Stimulated activated CD4-positive, alpha-beta T cell treated with anti-CD3 and anti-CD28 coated beads, Interleukin-2, amount 100 ng/mL, for 48 hours (primary cell): ENCODE results near the gene C2orf66.

ENCODE experiments used
- DNase-seq, 2 donors: peaks; one replicate each; pipeline ENCODE4 v3.0.0-alpha.2; 2020

Gene C2orf66

DNA sequence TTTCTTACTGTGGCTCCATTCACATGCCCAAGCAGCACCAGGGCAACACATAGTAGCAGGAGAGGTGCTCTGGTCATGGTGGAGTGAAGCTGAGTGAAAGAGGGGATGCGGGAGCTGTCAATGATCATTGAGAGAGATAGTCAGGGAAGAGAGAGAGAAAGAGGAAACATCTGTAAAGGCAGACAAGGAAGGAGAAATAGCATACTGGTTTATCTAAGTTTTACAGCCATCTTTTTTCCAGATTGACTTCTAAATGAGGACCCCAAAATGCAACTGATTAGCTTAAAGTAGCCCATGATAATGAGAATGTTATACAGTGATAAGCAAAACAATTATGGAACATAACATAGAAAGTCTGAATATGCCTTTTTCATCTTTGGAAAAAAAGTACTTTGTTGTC is at the start of gene C2orf66:
Gene C2orf66, minus strand, starts transcription at position 96 of the 400 bp plus-strand sequence. Its CDS starts 19 bp downstream, at position 77.
- no peak for DNase-seq

DNA sequence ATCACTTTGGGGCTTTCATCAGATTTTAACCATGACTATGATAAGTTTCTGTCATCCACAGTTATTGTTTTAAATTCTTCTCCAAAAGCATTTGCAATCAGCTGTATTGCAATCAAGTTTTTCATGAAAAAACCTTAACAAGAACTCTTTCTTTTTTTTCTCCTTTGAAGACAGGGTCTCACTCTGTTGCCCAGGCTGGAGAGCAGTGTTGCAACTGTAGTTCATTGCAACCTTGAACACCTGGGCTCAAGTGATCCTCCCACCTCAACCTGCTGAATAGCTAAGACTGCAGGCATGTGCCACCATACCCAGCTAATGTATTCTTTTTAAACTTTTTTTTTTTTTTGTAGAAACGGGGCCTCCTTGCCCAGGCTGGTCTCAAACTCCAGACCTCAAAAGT is 45.5 kb upstream of the C2orf66 start:
- DNase-seq: no peak

DNA sequence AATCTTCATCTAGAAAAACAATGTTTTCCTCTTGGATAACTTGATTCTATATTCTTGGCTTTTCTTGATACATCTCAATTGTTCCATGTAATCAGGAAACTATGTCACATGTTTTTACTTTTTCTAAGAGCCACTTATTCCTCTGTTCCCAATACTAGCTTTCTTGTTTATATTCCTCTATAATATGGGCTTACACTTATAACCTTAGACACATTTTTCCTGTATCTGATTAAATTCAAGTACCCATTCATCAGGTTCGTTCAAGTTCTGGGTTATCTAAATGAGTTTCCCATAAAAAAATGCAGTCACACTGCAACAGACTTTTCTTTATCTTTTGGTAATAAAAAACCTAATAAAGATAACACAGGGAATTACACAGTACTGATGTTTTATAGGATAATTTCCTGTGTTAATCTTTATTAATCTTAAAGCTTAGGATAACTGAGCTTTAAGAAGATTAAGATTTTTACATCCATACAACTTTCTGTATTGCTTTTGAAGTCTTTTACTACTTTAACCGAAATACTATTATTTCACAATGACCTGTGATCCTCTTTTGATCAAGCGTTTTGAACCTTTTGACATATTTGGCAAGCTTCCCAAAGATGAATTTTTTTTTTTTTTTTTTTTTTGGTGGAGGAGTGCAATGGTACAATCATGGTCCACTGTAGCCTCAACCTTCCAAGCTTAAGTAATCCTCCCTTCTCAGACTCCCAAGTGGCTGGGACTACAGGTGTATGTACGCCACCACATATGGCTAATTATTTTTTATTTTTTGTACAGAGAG is 44.3 kb upstream of the C2orf66 start:
- DNase-seq: no peak

DNA sequence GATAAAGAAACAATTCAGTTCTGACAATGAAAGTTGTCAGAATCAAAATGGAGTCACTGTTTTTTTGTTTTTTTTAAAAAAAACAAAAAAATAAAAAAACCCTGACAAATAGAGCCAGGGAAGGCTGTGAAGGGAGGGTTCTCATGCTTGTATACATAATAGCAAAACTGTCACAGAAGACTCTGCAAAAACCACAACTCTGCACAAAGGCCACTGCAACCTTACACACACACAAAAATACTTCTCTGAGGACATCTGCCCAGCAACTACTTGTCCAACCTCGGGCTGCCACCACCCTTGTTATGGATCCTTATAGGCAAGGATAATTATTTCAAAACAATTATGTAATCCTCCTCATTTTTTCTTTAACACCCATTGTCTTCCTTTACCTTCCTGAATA is 41.9 kb upstream of the C2orf66 start:
- DNase-seq: no peak

DNA sequence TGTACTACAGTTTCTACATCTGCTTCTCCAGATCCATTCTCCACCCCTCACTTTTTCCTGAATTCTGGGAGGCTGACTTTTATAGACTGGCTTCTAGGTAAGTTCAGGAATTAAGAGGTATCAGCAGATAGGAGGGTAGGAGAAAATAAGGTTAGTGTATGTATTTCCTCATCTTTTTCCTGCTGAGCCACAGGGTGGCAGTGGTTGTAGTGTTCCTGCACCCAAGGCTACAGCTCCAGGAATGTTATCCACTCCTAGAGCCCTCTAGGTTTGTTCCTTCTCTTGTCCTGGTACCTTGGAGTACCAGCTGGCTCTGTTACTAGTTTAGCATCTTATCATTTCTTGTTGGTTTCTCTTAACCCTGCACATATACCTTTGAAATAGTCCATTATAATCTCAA is 40.7 kb upstream of the C2orf66 start:
- no peak for DNase-seq

DNA sequence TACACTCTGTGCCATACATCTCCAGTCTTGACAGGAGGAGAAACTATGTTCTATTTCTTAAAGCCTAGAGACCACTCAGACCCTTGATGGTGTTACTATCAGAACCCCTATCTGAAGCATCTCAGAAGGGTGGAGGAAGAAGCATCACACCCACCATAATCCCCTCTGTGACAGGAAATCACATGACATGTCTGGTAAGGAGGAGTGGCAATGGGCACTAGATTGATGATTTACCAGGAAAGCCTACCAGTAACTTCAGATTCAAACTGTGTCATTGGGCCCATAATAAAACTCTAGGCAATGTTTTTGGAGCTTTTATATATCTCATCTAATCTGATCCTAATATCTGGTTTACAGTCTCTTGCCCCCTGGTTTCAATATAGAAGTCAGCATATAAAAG is 37.1 kb upstream of the C2orf66 start:
- no peak for DNase-seq

DNA sequence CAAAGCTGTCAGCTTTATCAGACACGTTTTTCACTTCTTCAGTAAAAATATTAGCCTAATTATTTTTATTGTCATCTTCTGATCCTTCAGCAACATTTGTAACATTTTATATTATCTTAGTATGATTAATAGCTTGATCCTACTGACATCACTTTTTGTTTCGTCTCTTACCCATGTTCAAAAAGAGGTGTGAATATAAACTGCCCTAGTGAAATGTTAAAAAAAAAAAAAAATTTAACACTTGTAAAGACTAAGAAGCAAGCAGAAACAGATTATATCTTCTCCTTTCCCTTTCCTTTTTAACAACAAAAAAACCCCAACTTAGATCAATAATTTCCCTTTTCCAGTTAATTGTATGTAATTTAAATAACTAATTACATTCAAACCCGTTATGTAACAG is 36.2 kb upstream of the C2orf66 start:
- no peak for DNase-seq

DNA sequence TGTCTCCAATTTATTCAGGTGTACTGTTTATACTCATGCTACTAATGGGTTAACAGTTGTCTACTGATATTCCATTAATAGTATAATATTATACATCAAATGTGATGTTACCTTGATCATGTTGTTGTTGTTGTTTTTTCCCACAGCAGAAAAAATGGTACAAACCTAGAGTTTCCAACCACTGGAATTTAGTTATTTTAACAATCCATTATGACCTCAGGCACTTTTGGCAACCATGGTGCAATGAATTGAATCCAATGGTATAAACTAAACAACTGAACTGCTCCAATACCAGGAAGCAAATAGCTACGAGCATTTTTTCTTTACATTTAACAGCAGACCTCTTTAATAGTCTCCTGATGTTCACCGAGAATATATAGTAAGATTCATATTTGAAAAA is 31.0 kb upstream of the C2orf66 start:
- DNase-seq: no peak

DNA sequence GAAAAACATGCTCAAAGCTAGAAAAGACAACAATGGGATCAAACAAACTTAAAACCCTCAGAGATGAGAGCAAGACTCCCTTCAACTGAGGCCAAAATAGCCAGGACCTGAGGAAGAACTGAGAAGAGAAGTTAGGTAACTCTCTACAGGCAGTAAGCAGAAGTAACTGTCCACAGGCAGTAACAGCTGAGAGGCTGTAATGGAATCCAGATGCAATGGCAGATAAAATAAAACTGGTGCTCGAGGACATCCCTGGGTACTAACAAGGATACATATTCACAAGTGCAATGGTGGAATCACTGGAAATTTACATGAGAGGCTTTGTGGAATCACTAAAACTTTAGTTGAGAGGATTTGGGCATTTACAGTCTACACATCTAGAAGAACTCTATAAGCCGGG is 30.4 kb upstream of the C2orf66 start:
- no peak for DNase-seq

DNA sequence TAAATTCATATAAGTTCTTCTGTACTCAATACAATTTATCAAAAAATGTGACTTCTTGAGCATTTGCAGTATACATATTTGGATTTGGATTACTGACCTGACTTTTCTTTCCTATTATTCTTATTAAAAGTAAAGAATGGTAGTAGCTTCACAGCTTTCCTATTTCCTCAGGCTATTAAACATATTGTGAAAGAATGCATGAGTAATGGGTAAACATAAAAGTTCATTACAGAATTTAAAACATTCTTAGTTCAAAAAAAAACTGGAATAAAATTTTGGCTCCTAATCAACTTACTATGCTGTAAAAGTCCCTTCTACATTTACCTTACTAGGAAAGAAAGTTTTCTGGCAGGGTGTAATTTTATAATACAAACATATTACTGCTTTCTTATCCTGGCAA is 27.3 kb upstream of the C2orf66 start:
- DNase-seq: no peak

DNA sequence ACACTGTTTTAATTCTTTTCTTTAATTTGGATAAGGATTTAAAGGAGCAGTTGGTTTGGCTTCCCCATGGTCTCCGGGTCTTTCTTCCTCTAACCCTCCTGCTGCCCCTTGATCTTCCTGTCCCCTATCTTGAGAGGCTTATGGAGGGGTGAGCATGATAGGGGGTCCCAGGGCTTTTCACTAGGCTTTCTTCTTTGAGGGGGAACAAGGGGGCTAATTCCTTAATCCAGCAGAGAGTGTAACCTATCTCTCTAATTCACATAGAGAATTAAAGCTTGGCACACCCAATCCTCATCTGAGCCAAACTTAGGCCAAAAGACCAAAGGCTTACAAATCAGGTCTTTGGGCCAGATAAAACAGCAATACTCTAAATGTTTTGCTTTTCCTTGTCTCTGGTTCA is 21.5 kb upstream of the C2orf66 start:
- DNase-seq: no peak

DNA sequence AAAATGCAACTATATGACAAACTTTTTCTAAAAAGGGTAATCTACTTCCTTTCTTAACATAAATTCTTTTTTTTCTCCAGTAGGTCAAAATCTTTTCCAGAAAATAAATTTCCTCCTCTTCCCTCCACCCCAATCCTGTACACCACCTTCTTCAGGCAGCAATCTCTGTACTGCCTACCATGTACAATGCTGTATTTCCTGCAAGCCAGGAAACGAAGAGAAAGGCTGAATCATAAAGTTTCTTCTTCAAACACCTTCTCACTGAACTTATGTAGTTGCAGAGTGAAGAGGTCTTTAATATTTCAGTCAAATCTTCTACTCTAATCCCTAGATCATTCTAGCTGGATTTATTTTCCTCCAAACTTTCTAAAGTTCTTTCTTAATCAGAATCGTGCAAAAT is 18.2 kb upstream of the C2orf66 start:
- DNase-seq: no peak

DNA sequence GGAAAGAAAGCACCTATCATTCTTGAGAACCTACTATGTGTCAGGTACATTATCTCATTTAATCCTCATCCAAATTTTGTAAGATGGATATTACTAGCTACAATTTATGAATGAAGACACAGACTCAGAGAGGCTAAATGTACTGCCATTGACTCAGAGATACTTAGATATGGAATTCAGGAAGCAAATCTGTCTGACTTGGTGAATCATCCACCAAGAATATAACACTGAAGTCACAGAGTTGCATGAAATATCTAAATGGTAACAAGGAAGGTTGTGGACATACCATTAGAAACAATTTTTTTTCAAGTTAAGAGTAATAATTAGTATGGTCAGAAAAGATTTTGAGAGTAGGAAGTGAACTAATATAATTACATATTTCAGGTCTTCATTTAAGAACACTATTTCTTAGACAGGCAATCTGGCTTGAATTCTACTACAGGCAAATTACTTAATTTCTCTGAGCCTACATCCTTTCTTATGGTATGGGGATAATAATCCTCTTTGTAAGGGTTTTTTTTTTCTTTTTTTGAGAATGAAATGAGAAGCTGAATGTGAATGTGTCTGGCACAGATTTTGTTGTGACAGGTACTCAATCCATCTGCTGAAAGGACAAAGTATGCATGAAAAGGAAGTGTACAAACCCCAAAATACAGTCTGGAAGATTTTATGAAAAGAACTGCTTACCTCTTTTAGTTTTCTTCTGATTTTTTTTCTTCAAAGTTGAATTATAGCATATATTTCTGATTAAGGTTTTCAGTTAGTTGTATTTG is 14.8 kb upstream of the C2orf66 start:
- no peak for DNase-seq

DNA sequence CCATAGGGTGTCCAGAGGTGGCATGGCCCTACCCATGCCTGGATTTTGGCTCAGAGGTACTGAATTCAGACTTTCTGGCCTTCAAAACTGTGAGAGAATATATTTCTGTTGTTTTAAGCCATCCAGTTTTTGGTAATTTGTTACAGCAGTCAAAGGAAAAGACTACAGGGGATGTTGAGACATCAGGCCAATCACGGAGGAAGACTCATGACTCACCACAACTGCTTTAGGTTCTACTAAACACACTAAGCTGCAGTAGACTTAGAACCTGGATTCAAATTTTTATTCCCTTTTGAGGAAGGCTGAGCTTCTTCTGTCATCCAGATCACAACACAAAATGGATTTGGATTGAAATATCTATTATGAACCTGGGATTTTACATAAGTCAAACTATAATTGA is 12.0 kb upstream of the C2orf66 start:
- DNase-seq: no peak

DNA sequence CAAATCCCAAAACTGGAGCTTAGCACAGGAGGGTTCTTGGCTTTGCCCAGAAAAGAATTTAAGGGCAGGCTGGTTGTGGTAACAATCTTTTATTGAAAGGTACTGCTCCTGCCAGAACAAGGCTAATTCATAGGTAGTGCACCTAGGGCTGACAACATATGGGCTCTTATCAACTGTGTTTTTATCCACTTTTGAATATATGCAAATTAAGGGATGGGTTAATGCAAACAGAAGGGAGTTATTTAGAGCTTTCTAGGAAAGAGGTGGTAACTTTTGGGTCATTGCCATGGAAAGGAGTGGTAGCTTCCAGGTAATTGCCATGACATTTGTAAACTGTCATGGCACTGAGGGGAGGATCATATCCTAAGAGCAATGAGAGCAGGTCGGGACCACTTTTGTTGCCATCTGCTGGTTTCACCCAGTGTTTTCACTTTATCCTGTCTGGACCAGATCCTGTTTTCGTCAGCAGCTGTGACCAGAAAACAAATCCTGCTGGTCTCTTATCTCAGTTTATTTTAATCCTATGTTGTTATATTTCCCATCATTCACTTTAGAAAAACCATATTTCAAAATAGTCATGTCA is 981 bp downstream of the C2orf66 start:
- DNase-seq: no peak

DNA sequence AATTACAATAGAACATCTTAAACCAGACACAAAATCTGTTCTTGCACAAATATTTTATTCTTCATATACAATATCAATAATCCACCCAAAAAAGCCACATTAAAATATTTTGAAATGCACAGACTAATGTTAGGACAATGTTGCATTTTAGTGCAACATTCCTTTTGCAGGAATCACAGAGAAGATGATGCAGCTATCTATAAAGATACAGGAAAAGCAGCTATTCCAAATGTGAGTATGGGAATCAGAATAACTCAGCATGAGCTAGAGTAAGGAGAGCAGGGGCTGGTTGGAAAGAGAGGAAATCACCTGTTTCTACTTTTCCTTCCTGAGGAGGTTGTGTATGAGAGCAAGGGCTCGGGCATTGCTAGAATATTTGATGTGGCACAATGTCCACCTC is 4.8 kb downstream of the C2orf66 start:
- DNase-seq: no peak

DNA sequence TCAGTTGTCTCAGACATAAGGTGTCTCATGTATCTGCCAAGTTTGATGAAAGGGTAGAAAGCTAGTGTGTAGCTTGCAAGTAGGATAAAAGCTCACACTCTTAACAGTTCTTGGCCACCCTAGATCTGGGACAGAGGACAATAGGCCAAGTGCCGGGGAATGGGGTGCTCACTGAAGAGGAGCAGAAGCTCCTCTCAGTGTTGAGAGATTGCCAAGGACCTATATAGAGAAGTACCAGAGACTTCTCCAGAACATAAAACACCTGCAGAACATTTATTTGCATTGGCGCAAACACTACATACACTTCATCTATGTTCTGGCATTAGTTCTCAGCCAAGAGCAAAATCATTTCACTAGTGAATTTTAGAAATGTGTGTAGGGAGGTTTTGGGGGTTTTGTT is 6.8 kb downstream of the C2orf66 start:
- no peak for DNase-seq

DNA sequence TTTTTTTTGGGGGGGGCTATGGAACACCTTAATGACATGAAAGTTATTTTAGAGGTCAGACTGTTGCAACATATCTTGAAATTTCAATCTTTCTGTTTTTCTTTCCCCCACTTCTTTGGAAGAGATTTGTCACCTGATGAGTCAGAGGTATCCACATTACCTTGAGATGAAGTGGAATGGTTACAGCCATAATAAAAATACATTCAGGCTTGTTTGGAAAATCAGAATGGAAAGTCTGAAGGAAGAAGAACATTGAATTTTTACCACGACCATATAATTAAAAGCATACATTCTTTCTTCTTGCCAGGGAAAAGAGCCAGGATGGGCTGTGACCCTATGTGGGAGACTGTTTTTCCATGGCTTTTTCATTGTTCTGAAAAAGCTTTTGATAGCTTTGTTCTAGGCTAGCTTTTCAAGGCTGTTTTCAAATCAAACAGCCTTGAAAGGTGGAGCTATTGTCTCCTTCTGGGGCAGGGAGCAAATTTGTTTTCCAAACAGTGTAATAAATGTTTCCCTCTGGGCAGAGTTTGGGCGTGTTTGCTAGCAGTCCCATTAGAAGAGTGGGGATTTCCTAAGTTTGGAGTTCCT is 7.4 kb downstream of the C2orf66 start:
- no peak for DNase-seq

DNA sequence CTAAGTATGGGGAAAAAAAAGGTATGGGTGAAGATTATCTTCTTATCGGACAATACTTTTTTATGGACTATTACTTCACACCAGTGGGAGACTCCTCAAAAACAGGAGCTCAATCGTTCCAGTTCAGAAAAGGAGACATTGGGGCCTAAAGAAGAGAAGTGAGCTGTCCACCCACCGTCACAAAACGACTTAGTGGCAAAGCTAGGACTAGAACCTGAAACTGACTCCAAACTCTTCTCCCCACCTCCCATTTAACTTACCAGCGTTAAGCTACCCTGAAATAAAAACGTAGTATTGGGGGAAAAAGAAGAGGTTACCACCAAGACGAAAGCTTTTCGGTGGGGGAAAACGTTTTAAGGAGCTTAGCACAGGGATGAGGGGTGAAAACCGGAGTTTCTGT is 10.2 kb downstream of the C2orf66 start:
- no peak for DNase-seq

DNA sequence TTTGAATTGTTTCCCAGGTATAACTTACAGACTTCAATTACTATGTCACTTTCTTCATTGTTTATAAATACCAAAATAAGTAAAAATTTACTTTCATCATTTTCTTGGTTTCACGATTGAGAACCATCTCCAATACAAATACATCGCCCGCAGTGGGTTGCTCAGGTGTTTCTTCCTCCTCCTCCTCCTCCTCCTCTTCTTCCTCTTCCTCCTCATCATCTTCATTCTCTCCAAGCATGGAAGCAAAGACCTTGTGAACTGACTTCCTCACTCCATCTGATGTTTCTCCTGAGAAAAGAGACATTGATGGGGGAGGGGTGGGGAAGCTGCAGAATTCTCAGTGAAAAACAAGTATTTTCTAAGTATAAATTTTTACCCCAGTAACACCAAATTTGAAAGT is 16.3 kb downstream of the C2orf66 start:
- DNase-seq: no peak

DNA sequence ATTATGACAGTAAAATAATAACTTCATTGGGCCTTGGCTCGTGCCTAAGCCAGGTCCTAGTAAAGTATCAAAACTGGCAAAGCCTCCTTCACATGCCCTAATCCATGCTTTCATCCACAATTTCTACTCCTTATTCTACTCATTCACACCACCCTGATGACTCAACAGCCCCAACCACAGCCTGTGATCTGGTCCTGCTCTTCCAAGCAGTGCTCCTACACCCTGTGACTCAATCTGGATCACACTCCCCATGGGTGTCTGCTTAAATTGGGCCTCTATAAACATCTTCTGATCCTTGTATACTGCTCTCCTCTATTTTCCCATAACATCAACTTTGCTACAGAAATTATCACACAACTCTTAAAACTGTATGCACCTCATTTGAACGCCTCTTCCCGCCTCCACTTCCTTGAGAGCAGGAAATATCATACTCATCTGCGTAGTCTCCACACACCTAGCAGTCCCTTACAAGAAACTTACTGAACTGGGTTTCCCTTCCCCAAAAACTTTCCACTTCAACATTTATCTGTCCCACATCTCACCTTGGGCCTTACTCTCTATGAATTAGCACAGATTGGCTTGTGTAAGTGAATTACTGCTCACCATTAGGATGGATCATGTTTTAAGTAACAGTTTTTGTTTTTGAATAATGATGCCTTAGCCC is 25.6 kb downstream of the C2orf66 start:
- DNase-seq: peak; percentile 20 to 32

DNA sequence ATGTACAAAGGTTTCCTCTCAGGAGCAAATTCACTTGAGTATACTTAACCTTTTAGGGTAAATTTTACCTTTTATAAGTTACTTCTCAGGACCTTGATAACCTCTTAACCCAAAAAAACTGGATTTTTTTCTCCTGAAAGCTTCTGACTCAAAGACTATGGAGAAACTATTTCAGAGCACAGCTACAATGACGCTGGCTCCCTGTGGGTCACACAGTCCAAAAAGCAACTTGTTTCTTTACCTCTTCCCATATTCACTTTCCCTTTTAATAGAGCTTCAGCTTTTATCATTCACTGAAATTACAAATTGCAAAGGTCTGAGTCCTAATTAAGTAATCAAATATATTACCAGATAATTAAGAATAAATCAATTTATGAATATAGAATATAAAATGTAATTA is 42.1 kb downstream of the C2orf66 start:
- DNase-seq: no peak

DNA sequence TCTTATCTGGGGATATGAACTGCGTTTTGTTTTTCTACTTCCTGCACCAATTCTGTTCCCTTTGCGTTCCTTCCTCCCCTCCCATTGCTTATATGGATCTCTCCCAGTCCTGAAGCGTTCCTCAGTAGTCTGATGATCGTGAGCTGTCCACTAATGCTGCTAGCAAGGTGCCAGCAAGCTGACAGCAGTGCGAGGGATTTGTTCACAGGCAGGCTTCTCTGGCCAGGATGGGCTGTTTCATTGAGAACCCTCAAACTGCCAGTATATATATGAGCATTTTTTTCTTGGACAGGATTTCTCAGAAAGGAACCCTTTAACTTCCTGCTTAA is 49.8 kb downstream of the C2orf66 start:
- no peak for DNase-seq
